DND-41 (cell line): ENCODE data around the gene HSPA12A.

Source experiments
- ATAC-seq: fragments of 200-7000 bp; cut with Tn5 transposase; 3 replicates; pipeline ENCODE4 v1.9.1; 2021; ENCODE audit warnings: low read depth; ENCODE audit not compliant: insufficient read depth
- DNase-seq: peaks from one replicate; pipeline ENCODE4 v3.0.0-alpha.2; 2020
- H2AFZ ChIP-seq: 2 replicates; pipeline ENCODE4 v1.6.0; 2012; ENCODE audit warnings: low read depth, low read length
- H3K27ac ChIP-seq: 2 replicates; pipeline ENCODE4 v1.5.1; 2012; ENCODE audit warnings: low read length, inconsistent platforms
- H3K27me3 ChIP-seq: fragments of 200-600 bp; sonication (generic); 2 replicates; pipeline ENCODE4 v1.6.0; 2012; ENCODE audit warnings: low read length, mild to moderate bottlenecking, inconsistent platforms; ENCODE audit not compliant: insufficient read depth, poor library complexity
- H3K36me3 ChIP-seq: 2 replicates; pipeline ENCODE4 v1.5.1; 2012; ENCODE audit warnings: low read length, inconsistent platforms; ENCODE audit not compliant: insufficient read depth
- H3K4me1 ChIP-seq: 2 replicates; pipeline ENCODE4 v1.5.1; 2012; ENCODE audit warnings: mild to moderate bottlenecking, low read length; ENCODE audit not compliant: insufficient read depth
- H3K4me2 ChIP-seq: 2 replicates; pipeline ENCODE4 v1.6.0; 2012; ENCODE audit warnings: mild to moderate bottlenecking, moderate library complexity, low read length, inconsistent platforms; ENCODE audit not compliant: insufficient read depth
- H3K4me3 ChIP-seq, 2 experiments: fragments of 200-600 bp in 1 of 2; shearing (Covaris generic) in 1 of 2; 2 replicates each; pipeline ENCODE4 v1.5.1; 2012 to 2016; ENCODE audit warnings: inconsistent platforms in 2 of 2, low read length in 2 of 2, mild to moderate bottlenecking in 2 of 2, low read depth in 1 of 2, moderate library complexity in 1 of 2
- H3K79me2 ChIP-seq: 2 replicates; pipeline ENCODE4 v1.6.0; 2012; ENCODE audit warnings: low read length, inconsistent platforms; ENCODE audit not compliant: insufficient read depth
- H3K9ac ChIP-seq: 2 replicates; pipeline ENCODE4 v1.6.0; 2012; ENCODE audit warnings: low read depth, mild to moderate bottlenecking, inconsistent platforms, low read length, moderate library complexity
- H3K9me3 ChIP-seq: 2 replicates; pipeline ENCODE4 v1.5.1; 2012; ENCODE audit warnings: low read length, moderate library complexity, mild to moderate bottlenecking, inconsistent platforms; ENCODE audit not compliant: insufficient read depth, severe bottlenecking
- H4K20me1 ChIP-seq: 2 replicates; pipeline ENCODE4 v1.6.0; 2012; ENCODE audit warnings: low read length; ENCODE audit not compliant: insufficient read depth
- EZH2 ChIP-seq: IDR thresholded peaks from 3 replicates; pipeline ENCODE4 v1.6.1; 2012; ENCODE audit warnings: borderline replicate concordance, low read depth, mild to moderate bottlenecking, moderate library complexity, low read length, inconsistent platforms; ENCODE audit not compliant: severe bottlenecking
- TF ChIP-seq, protein P1 (sequence below): IDR thresholded peaks from 2 replicates; pipeline ENCODE4 v1.5.1; 2012; ENCODE audit warnings: borderline replicate concordance, low read length, moderate library complexity, mild to moderate bottlenecking; ENCODE audit not compliant: poor library complexity, severe bottlenecking; ENCODE audit errors: extremely low read depth

HSPA12A gene

DNA sequence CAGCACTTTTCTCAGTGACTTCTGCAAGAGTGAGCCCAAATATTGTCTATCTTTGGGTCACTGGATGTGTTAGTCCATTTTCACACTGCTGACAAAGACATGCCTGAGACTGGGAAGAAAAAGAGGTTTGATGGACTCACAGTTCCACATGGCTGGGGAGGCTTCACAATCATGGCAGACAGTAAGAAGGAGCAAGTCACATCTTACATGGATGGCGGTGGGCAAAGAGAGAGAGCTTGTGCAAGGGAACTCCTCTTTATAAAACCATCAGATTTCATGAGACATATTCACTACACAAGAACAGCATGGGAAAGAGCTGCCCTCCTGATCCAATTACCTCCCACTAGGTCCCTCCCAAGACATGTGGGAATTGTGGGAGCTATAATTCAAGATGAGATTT lies 6.1 kb upstream of the HSPA12A start:
- H3K79me2 ChIP-seq: no peaks in the 10 kb centered on the region
- no peak overlapping the region for H3K9ac ChIP-seq
- no peak overlapping the region for H3K4me3 ChIP-seq
- ATAC-seq (no peak), DNase-seq (no peak)
- H2AFZ ChIP-seq: no peak overlapping the region
- no peaks in the 10 kb centered on the region for H3K27me3 ChIP-seq
- no peaks in the 10 kb centered on the region for H4K20me1 ChIP-seq
- no peak overlapping the region for H3K27ac ChIP-seq
- no peak overlapping the region for H3K4me2 ChIP-seq
- H3K36me3 ChIP-seq: no peaks in the 10 kb centered on the region
- H3K4me1 ChIP-seq: no peaks in the 10 kb centered on the region
- no peak for TF ChIP-seq EZH2
- TF ChIP-seq, protein P1, sequence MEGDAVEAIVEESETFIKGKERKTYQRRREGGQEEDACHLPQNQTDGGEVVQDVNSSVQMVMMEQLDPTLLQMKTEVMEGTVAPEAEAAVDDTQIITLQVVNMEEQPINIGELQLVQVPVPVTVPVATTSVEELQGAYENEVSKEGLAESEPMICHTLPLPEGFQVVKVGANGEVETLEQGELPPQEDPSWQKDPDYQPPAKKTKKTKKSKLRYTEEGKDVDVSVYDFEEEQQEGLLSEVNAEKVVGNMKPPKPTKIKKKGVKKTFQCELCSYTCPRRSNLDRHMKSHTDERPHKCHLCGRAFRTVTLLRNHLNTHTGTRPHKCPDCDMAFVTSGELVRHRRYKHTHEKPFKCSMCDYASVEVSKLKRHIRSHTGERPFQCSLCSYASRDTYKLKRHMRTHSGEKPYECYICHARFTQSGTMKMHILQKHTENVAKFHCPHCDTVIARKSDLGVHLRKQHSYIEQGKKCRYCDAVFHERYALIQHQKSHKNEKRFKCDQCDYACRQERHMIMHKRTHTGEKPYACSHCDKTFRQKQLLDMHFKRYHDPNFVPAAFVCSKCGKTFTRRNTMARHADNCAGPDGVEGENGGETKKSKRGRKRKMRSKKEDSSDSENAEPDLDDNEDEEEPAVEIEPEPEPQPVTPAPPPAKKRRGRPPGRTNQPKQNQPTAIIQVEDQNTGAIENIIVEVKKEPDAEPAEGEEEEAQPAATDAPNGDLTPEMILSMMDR: no peak
- no peaks in the 10 kb centered on the region for H3K9me3 ChIP-seq

DNA sequence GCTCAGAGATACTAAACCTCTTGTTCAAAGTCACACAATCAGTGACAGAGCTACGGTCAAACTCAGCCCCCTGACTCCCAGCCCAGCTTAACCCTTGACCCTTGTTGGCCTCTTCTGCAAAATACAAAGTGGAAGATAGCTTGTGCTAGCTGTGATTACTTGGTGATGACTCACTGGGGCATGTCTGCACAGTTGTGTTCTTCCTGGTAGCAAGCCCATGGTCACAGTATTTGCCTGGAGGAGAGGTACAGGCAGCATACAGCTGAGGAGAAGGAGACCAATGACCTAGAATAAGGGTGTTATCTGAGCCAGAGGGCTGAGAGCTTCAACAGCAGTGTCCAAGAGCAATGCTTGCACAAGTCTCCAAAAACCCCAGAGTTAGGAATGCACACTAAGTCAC lies 5.7 kb upstream of the HSPA12A start:
- no peak for DNase-seq
- TF ChIP-seq EZH2: no peak
- TF ChIP-seq, protein P1: no peak
- no peak for ATAC-seq
- H3K4me1 ChIP-seq: no peaks in the 10 kb centered on the region
- no peak overlapping the region for H3K27ac ChIP-seq
- H4K20me1 ChIP-seq: no peaks in the 10 kb centered on the region
- no peak overlapping the region for H3K4me3 ChIP-seq
- H3K36me3 ChIP-seq: no peaks in the 10 kb centered on the region
- H3K27me3 ChIP-seq: no peaks in the 10 kb centered on the region
- no peak overlapping the region for H3K9ac ChIP-seq
- no peak overlapping the region for H2AFZ ChIP-seq
- peaks cover 2% of the 10 kb centered on the region for H3K9me3 ChIP-seq
- no peaks in the 10 kb centered on the region for H3K79me2 ChIP-seq
- no peak overlapping the region for H3K4me2 ChIP-seq

DNA sequence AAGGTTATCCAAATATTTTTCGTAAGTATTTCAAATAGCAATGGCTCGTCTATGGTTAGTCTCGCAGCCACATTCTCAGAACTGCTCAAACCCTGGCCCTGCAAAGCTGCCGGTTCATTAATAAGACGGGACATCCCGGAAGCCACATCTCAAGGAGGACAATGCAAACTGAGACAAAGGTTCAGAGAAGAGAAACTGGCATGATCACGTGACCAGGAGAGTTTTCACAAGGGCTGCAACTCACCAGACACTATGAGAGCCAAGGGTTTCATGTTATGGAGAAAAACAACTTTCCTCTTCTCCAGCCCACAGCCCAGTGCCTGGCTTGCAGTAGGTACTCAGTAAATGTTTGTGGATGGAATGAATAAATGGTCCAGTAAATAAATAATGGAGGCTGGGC lies 5.0 kb upstream of the HSPA12A start:
- ATAC-seq: no peak
- H2AFZ ChIP-seq: no peak overlapping the region
- no peak for TF ChIP-seq EZH2
- TF ChIP-seq, protein P1: no peak

DNA sequence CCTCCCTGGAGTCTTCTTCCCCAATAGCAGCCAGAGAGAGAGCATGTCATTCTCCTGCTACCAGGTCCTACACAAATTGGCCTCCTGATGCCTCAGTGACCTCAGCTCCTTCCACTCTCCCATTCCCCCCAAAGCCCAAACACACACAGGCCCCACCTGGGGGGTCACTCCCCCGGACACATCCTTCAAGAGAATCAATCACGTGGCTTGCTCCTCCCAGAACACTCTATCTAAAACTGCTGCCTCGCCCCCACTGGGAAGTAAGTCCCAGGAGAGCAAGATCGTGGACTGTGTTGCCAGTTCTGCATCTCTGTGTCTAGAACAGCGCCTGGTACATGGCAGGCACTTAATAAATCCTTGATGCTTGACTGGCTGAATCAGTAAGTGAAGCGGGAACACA lies 2.5 kb upstream of the HSPA12A start:
- H3K4me2 ChIP-seq: no peak overlapping the region
- no peak overlapping the region for H3K4me3 ChIP-seq
- H3K36me3 ChIP-seq: no peaks in the 10 kb centered on the region

More for the DNA sequence above, 5.0 kb upstream of the HSPA12A start:
- Histone ChIP-seq H4K20me1 (no peaks in the 10 kb centered on the region), H3K4me3 (no peak overlapping the region), H3K79me2 (no peaks in the 10 kb centered on the region), H3K4me2 (no peak overlapping the region), H3K27me3 (no peaks in the 10 kb centered on the region), H3K27ac (no peak overlapping the region), H3K36me3 (no peaks in the 10 kb centered on the region), H3K4me1 (no peaks in the 10 kb centered on the region), H3K9me3 (peaks cover 2% of the 10 kb centered on the region), H3K9ac (no peak overlapping the region)
- no peak for DNase-seq

More for the DNA sequence above, 2.5 kb upstream of the HSPA12A start:
- Histone ChIP-seq H3K27me3 (no peaks in the 10 kb centered on the region), H4K20me1 (no peaks in the 10 kb centered on the region), H3K27ac (no peak overlapping the region), H3K9ac (no peak overlapping the region), H2AFZ (no peak overlapping the region), H3K9me3 (peaks cover 2% of the 10 kb centered on the region), H3K79me2 (no peaks in the 10 kb centered on the region), H3K4me1 (no peaks in the 10 kb centered on the region)
- DNase-seq: no peak
- TF ChIP-seq, protein P1: no peak
- no peak for TF ChIP-seq EZH2
- no peak for ATAC-seq
